Adipocyte (in vitro differentiated cells): Measurements from ENCODE around the gene MBP.

Experiments
- DNase-seq: peaks from one replicate; pipeline ENCODE4 v3.0.0-alpha.2; 2015; ENCODE audit warnings: low read depth
- H3K27me3 ChIP-seq: replicated peaks from 2 replicates; pipeline ENCODE4 v1.7.0; 2013; ENCODE audit warnings: mild to moderate bottlenecking, low read length, moderate library complexity; ENCODE audit not compliant: control insufficient read depth, insufficient read depth
- H3K36me3 ChIP-seq: 2 replicates; pipeline ENCODE4 v1.7.0; 2013; ENCODE audit warnings: low read length, mild to moderate bottlenecking, moderate library complexity; ENCODE audit not compliant: control insufficient read depth, insufficient read depth, severe bottlenecking
- H3K4me1 ChIP-seq: 2 replicates; pipeline ENCODE4 v1.7.0; 2013; ENCODE audit warnings: mild to moderate bottlenecking, low read length, moderate library complexity; ENCODE audit not compliant: control insufficient read depth, insufficient read depth
- H3K4me3 ChIP-seq: 2 replicates; pipeline ENCODE4 v1.7.0; 2013; ENCODE audit warnings: mild to moderate bottlenecking, low read length, moderate library complexity
- H3K9ac ChIP-seq: 2 replicates; pipeline ENCODE4 v1.7.0; 2013; ENCODE audit warnings: mild to moderate bottlenecking, low read length, moderate library complexity
- H3K9me3 ChIP-seq: 2 replicates; pipeline ENCODE4 v1.7.0; 2013; ENCODE audit warnings: mild to moderate bottlenecking, low read length, moderate library complexity; ENCODE audit not compliant: control insufficient read depth

The MBP gene

GRCh38 chr18:77132369-77133050 lies at the start of gene MBP:
Gene MBP (minus strand): TSS chr18:77132783. CDS start chr18:77105261, 27,522 bp downstream.
- DNase-seq, result peak; percentile 27
- H3K27me3 ChIP-seq, result no peaks in the 10 kb centered on the region
- peak within 1 kb of the TSS; percentile 83 for H3K4me3 ChIP-seq

GRCh38 chr18:77181950-77182707 lies 49.5 kb upstream of the MBP start:
- H3K4me3 ChIP-seq, result no peak overlapping the region
- DNase-seq, result no peak
- no peaks in the 10 kb centered on the region for H3K4me1 ChIP-seq
- H3K27me3 ChIP-seq, result no peaks in the 10 kb centered on the region
- H3K36me3 ChIP-seq, result no peaks in the 10 kb centered on the region
- H3K9me3 ChIP-seq, result no peaks in the 10 kb centered on the region
- H3K9ac ChIP-seq, result no peak overlapping the region

More at GRCh38 chr18:77132369-77133050, at the start of gene MBP:
- H3K4me1 ChIP-seq, result peaks cover 49% of the 10 kb centered on the region
- H3K9me3 ChIP-seq, result no peaks in the 10 kb centered on the region
- H3K9ac ChIP-seq, result peak within 1 kb of the TSS; percentile 86
- no peaks in the 10 kb centered on the region for H3K36me3 ChIP-seq

GRCh38 chr18:77178559-77178958 lies 46.0 kb upstream of the MBP start:
- Histone ChIP-seq H3K9me3 (no peaks in the 10 kb centered on the region), H3K4me3 (no peak overlapping the region), H3K27me3 (no peaks in the 10 kb centered on the region), H3K4me1 (no peaks in the 10 kb centered on the region), H3K36me3 (no peaks in the 10 kb centered on the region), H3K9ac (no peak overlapping the region)
- DNase-seq, result no peak

- H3K4me3 ChIP-seq, result no peak overlapping the region
- H3K9me3 ChIP-seq, result no peaks in the 10 kb centered on the region
- H3K4me1 ChIP-seq, result no peaks in the 10 kb centered on the region
- H3K9ac ChIP-seq, result no peak overlapping the region
- no peaks in the 10 kb centered on the region for H3K27me3 ChIP-seq
- no peak for DNase-seq
- no peaks in the 10 kb centered on the region for H3K36me3 ChIP-seq
These were observed 44.4 kb upstream of the MBP start for GRCh38 chr18:77177009-77177408.

GRCh38 chr18:77173275-77174030 lies 40.9 kb upstream of the MBP start:
- Histone ChIP-seq H3K36me3 (no peaks in the 10 kb centered on the region), H3K9ac (no peak overlapping the region), H3K4me1 (no peaks in the 10 kb centered on the region), H3K4me3 (no peak overlapping the region), H3K27me3 (no peaks in the 10 kb centered on the region), H3K9me3 (no peaks in the 10 kb centered on the region)
- no peak for DNase-seq

GRCh38 chr18:77170890-77171410 lies 38.4 kb upstream of the MBP start:
- H3K9me3 ChIP-seq, result no peaks in the 10 kb centered on the region
- no peaks in the 10 kb centered on the region for H3K36me3 ChIP-seq
- no peak for DNase-seq
- H3K4me3 ChIP-seq, result no peak overlapping the region
- no peak overlapping the region for H3K9ac ChIP-seq
- H3K4me1 ChIP-seq, result peaks cover 17% of the 10 kb centered on the region
- H3K27me3 ChIP-seq, result no peaks in the 10 kb centered on the region

GRCh38 chr18:77168811-77169311 lies 36.3 kb upstream of the MBP start:
- H3K4me3 ChIP-seq, result no peak overlapping the region
- H3K9ac ChIP-seq, result no peak overlapping the region
- H3K4me1 ChIP-seq, result peaks cover 24% of the 10 kb centered on the region
- no peaks in the 10 kb centered on the region for H3K9me3 ChIP-seq
- H3K36me3 ChIP-seq, result no peaks in the 10 kb centered on the region
- H3K27me3 ChIP-seq, result no peaks in the 10 kb centered on the region
- DNase-seq, result no peak

- peak; percentile 78 for DNase-seq
These were observed 34.7 kb upstream of the MBP start for GRCh38 chr18:77167251-77167650.

GRCh38 chr18:77166523-77166922 lies 33.9 kb upstream of the MBP start:
- H3K9ac ChIP-seq, result peak overlapping the region; percentile 53
- no peaks in the 10 kb centered on the region for H3K27me3 ChIP-seq
- DNase-seq, result no peak
- peak overlapping the region; percentile 44 for H3K4me3 ChIP-seq
- peaks cover 24% of the 10 kb centered on the region for H3K4me1 ChIP-seq
- H3K36me3 ChIP-seq, result no peaks in the 10 kb centered on the region
- H3K9me3 ChIP-seq, result no peaks in the 10 kb centered on the region

More at GRCh38 chr18:77167251-77167650, 34.7 kb upstream of the MBP start:
- H3K27me3 ChIP-seq, result no peaks in the 10 kb centered on the region
- H3K9ac ChIP-seq, result peak overlapping the region; percentile 53
- H3K4me3 ChIP-seq, result peak overlapping the region; percentile 13
- peaks cover 24% of the 10 kb centered on the region for H3K4me1 ChIP-seq
- no peaks in the 10 kb centered on the region for H3K36me3 ChIP-seq
- no peaks in the 10 kb centered on the region for H3K9me3 ChIP-seq

- Histone ChIP-seq H3K9ac (peak overlapping the region; percentile 53), H3K4me3 (peak overlapping the region; percentile 44), H3K4me1 (peaks cover 24% of the 10 kb centered on the region), H3K27me3 (no peaks in the 10 kb centered on the region), H3K9me3 (no peaks in the 10 kb centered on the region), H3K36me3 (no peaks in the 10 kb centered on the region)
- DNase-seq, result peak; percentile 22
These were observed 33.1 kb upstream of the MBP start for GRCh38 chr18:77165503-77166188.
